CD14-positive monocyte (primary cell): Measurements from ENCODE around the gene MRPL48. TPM values are rescaled to one million over a fixed set of nuclear protein-coding genes. Genes with fewer than 3 reads are reported as not detected.

ENCODE experiments used
- DNase-seq, 3 donors: peaks; one replicate each; pipeline ENCODE4 v3.0.0-alpha.2; 2011 to 2022
- H2AFZ ChIP-seq: 2 replicates; pipeline ENCODE4 v1.6.0; 2012; ENCODE audit warnings: mild to moderate bottlenecking, low read depth, low read length, inconsistent platforms; ENCODE audit not compliant: insufficient read depth, poor library complexity, severe bottlenecking
- H3K27ac ChIP-seq, 2 donors: 1 replicate in 1 of 2; 2 replicates in 1 of 2; pipeline ENCODE4 v1.5.1; 2012 to 2013; ENCODE audit warnings: low read length in 2 of 2, control low read depth in 1 of 2, inconsistent platforms in 1 of 2, low read depth in 1 of 2, mild to moderate bottlenecking in 1 of 2
- H3K27me3 ChIP-seq, 2 donors: one replicate each; pipeline versions ENCODE4 v1.6.0 to v1.6.1; 2011 to 2013; ENCODE audit warnings: low read length in 2 of 2; ENCODE audit not compliant: control insufficient read depth in 2 of 2, insufficient read depth in 2 of 2
- H3K36me3 ChIP-seq, 2 donors: replicated peaks in 1 of 2; 1 replicate in 1 of 2; 2 replicates in 1 of 2; pipeline versions ENCODE4 v1.5.1 to v1.6.1; 2012 to 2013; ENCODE audit warnings: low read length in 2 of 2, control low read depth in 1 of 2, inconsistent platforms in 1 of 2, mild to moderate bottlenecking in 1 of 2; ENCODE audit not compliant: insufficient read depth in 2 of 2, control insufficient read depth in 1 of 2
- H3K4me1 ChIP-seq, 2 donors: 1 replicate in 1 of 2; 2 replicates in 1 of 2; pipeline versions ENCODE4 v1.5.1 to v1.6.1; 2012 to 2013; ENCODE audit warnings: low read length in 2 of 2, control low read depth in 1 of 2, inconsistent platforms in 1 of 2, mild to moderate bottlenecking in 1 of 2, moderate library complexity in 1 of 2; ENCODE audit not compliant: insufficient read depth in 2 of 2, control insufficient read depth in 1 of 2
- H3K4me2 ChIP-seq: replicated peaks from 2 replicates; pipeline ENCODE3; 2012; ENCODE audit warnings: low read length, moderate library complexity, mild to moderate bottlenecking; ENCODE audit not compliant: poor library complexity, severe bottlenecking; ENCODE audit errors: extremely low read depth
- H3K4me3 ChIP-seq, 3 experiments: fragments of 200-600 bp in 1 of 3; sonication (generic) in 1 of 3; replicated peaks in 1 of 3; 1 replicate in 2 of 3; 2 replicates in 1 of 3; pipeline ENCODE4 v1.5.1; 2011 to 2013; ENCODE audit warnings: low read length in 3 of 3, mild to moderate bottlenecking in 3 of 3, control low read depth in 2 of 3, low read depth in 2 of 3, inconsistent platforms in 1 of 3, moderate library complexity in 1 of 3
- H3K79me2 ChIP-seq: 2 replicates; pipeline ENCODE4 v1.6.0; 2012; ENCODE audit warnings: mild to moderate bottlenecking, control low read depth, inconsistent platforms, low read length, moderate library complexity; ENCODE audit not compliant: insufficient read depth
- H3K9ac ChIP-seq: 2 replicates; pipeline ENCODE4 v1.6.0; 2017; ENCODE audit warnings: low read length, mild to moderate bottlenecking; ENCODE audit not compliant: insufficient read depth, poor library complexity, severe bottlenecking
- H3K9me3 ChIP-seq, 2 donors: replicated peaks in 1 of 2; 1 replicate in 1 of 2; 2 replicates in 1 of 2; pipeline versions ENCODE4 v1.5.1 to v1.6.1; 2012 to 2013; ENCODE audit warnings: low read length in 2 of 2, control low read depth in 1 of 2; ENCODE audit not compliant: control insufficient read depth in 1 of 2, insufficient read depth in 1 of 2
- H4K20me1 ChIP-seq: 2 replicates; pipeline ENCODE4 v1.6.0; 2012; ENCODE audit warnings: mild to moderate bottlenecking, low read length, control low read depth, moderate library complexity; ENCODE audit not compliant: insufficient read depth
- H3K27ac Mint-ChIP-seq, 7 donors: one replicate each; pipeline ENCODE4 v1.8.0; 2020; ENCODE audit warnings: mild to moderate bottlenecking in 7 of 7, mixed read lengths in 7 of 7, moderate library complexity in 6 of 7, inconsistent platforms in 2 of 7
- H3K27me3 Mint-ChIP-seq, 3 donors: one replicate each; pipeline ENCODE4 v1.8.0; 2021 to 2022; ENCODE audit warnings: low read depth in 3 of 3, mild to moderate bottlenecking in 3 of 3, mixed read lengths in 3 of 3, moderate library complexity in 3 of 3, inconsistent platforms in 1 of 3
- H3K36me3 Mint-ChIP-seq, 2 donors: one replicate each; pipeline ENCODE4 v1.8.0; 2020; ENCODE audit warnings: mixed read lengths in 2 of 2, inconsistent platforms in 1 of 2, mild to moderate bottlenecking in 1 of 2
- H3K4me1 Mint-ChIP-seq: one replicate; pipeline ENCODE4 v1.8.0; 2020; ENCODE audit warnings: mild to moderate bottlenecking, mixed read lengths
- H3K4me3 Mint-ChIP-seq, 2 donors: one replicate each; pipeline ENCODE4 v1.8.0; 2020; ENCODE audit warnings: mild to moderate bottlenecking in 2 of 2, mixed read lengths in 2 of 2, moderate library complexity in 1 of 2
- H3K9me3 Mint-ChIP-seq, 7 donors: one replicate each; pipeline ENCODE4 v1.8.0; 2020 to 2022; ENCODE audit warnings: mixed read lengths in 7 of 7, mild to moderate bottlenecking in 6 of 7, moderate library complexity in 6 of 7, inconsistent platforms in 2 of 7
- CTCF ChIP-seq: fragments of 200-600 bp; IDR thresholded peaks from one replicate; pipeline ENCODE4 v1.8.0; 2022; ENCODE audit warnings: antibody characterized with exemption, mild to moderate bottlenecking
- WGBS: methylation state at CpG from one replicate; pipeline ENCODE4 v1.1.5; 2013; ENCODE audit warnings: missing lambda C conversion rate; ENCODE audit not compliant: insufficient coverage; 5-methylcytosine and 5-hydroxymethylcytosine counted together
- intact Hi-C, 2 donors: fragments of 100-400 bp; cut with micrococcal nuclease; formaldehyde crosslinking; loops; one replicate each; pipeline versions ENCODE4 v1.15.0 to v1.15.1; 2023
- polyA plus RNA-seq, 3 donors: library from polyadenylated mRNA; depleted of rRNA in 1 of 3; unstranded in 2 of 3; stranded (reverse) in 1 of 3; fragments of 300-500 nt in 2 of 3; fragments of >200 nt in 1 of 3; fragmentation: Illumina TruSeq in 2 of 3; gene quantifications; 1 replicate in 2 of 3; 2 replicates in 1 of 3; pipeline ENCODE4 v1.2.3, GENCODE V29; 2012 to 2021

Gene MRPL48
- polyA plus RNA-seq, 3 donors = 17.8 to 43.1 (median 42.9) TPM

- Histone ChIP-seq H3K4me2 (no peak overlapping the region), H2AFZ (no peak overlapping the region), H3K27ac (no peak overlapping the region), H3K4me1 (peaks cover 20 to 21% of the 10 kb centered on the region in 2 donors), H3K4me3 (no peak overlapping the region), H3K79me2 (no peaks in the 10 kb centered on the region), H4K20me1 (no peaks in the 10 kb centered on the region), H3K9me3 (no peaks in the 10 kb centered on the region), H3K36me3 (peaks cover 49 to 72% of the 10 kb centered on the region in 2 donors), H3K9ac (no peak overlapping the region), H3K27me3 (no peaks in the 10 kb centered on the region)
- peaks cover 0 to 4% (median 3%) of the 10 kb centered on the region in 3 donors for H3K27me3 Mint-ChIP-seq
- 100% methylated on average over 3 of the region's 4 CpGs for WGBS
- intact Hi-C loops = no loop called here
- peaks cover 63 to 82% of the 10 kb centered on the region in 2 donors for H3K36me3 Mint-ChIP-seq
- TF ChIP-seq CTCF = no peak
- H3K27ac Mint-ChIP-seq = peak overlapping the region in 1 of 7 donors; percentile 34
- H3K4me3 Mint-ChIP-seq = no peak overlapping the region
- H3K9me3 Mint-ChIP-seq = no peaks in the 10 kb centered on the region
- no peak for DNase-seq
- H3K4me1 Mint-ChIP-seq = peaks cover 18% of the 10 kb centered on the region
Measured at GRCh38 chr11:73914284-73914683, 126.6 kb downstream of the MRPL48 start.

Other genes starting within 250 kb of the MRPL48 start
- gene FAM168A, start 189.8 kb upstream of the MRPL48 start, polyA plus RNA-seq = 10 to 100 TPM in 1 of 3 donors, 1 to 10 TPM in 2; 1.4 to 13.3 (median 2.1) TPM
- gene PLEKHB1, start 141.3 kb upstream of the MRPL48 start, polyA plus RNA-seq = under 1 TPM; 0.05 to 0.88 (median 0.25) TPM
- 10 to 100 TPM; 38.3 to 91.3 (median 78.6) TPM for gene RAB6A, start 26.8 kb upstream of the MRPL48 start, polyA plus RNA-seq
- gene COA4, start 89.0 kb downstream of the MRPL48 start, polyA plus RNA-seq = 10 to 100 TPM; 46.6 to 57.7 (median 53.4) TPM
- 10 to 100 TPM; 12.0 to 13.7 (median 12.9) TPM for gene PAAF1, start 89.1 kb downstream of the MRPL48 start, polyA plus RNA-seq
- not detected for gene DNAJB13, start 163.2 kb downstream of the MRPL48 start, polyA plus RNA-seq
- 100 to 1,000 TPM; 496 to 665 (median 649) TPM for gene UCP2, start 195.0 kb downstream of the MRPL48 start, polyA plus RNA-seq
- 1 to 10 TPM in 1 of 3 donors, not detected in 2; 3.8 TPM for gene UCP3, start 221.2 kb downstream of the MRPL48 start, polyA plus RNA-seq